H9 (cell line): ENCODE measurements around the gene TMEM225B. TPM values are rescaled to one million over a fixed set of nuclear protein-coding genes. Genes with fewer than 3 reads are reported as not detected.
"Not testable (repeated sequence)": the region's sequence is repeated elsewhere in the genome, so short reads cannot be mapped to it uniquely, and the experiment has no call there.

Source experiments
- DNase-seq: peaks from one replicate; pipeline ENCODE4 v3.0.0-alpha.2; 2017
- H2AFZ ChIP-seq: one replicate; pipeline ENCODE4 v1.6.1; 2013; ENCODE audit warnings: mild to moderate bottlenecking, low read length, control low read depth, moderate library complexity
- H2AK5ac ChIP-seq: 2 replicates; pipeline ENCODE4 v1.6.1; 2013; ENCODE audit warnings: low read length, control low read depth, mixed read lengths; ENCODE audit not compliant: insufficient read length
- H2BK120ac ChIP-seq: one replicate; pipeline ENCODE4 v1.6.1; 2013; ENCODE audit warnings: low read depth, mild to moderate bottlenecking, low read length, control low read depth, inconsistent platforms; ENCODE audit not compliant: poor library complexity, severe bottlenecking
- H2BK12ac ChIP-seq: 2 replicates; pipeline ENCODE4 v1.6.1; 2013; ENCODE audit warnings: low read length, control low read depth, mixed read lengths, low read depth; ENCODE audit not compliant: insufficient read length
- H2BK15ac ChIP-seq: 2 replicates; pipeline ENCODE4 v1.6.1; 2013; ENCODE audit warnings: low read depth, low read length, control low read depth
- H2BK20ac ChIP-seq: one replicate; pipeline ENCODE4 v1.6.1; 2013; ENCODE audit warnings: low read depth, mild to moderate bottlenecking, low read length, control low read depth, inconsistent platforms; ENCODE audit not compliant: poor library complexity, severe bottlenecking
- H2BK5ac ChIP-seq: 2 replicates; pipeline ENCODE4 v1.6.1; 2013; ENCODE audit warnings: low read length, control low read depth, mixed read lengths; ENCODE audit not compliant: insufficient read length
- H3K14ac ChIP-seq: 2 replicates; pipeline ENCODE4 v1.6.1; 2013; ENCODE audit warnings: low read length, control low read depth; ENCODE audit not compliant: insufficient read depth
- H3K18ac ChIP-seq: 2 replicates; pipeline ENCODE4 v1.6.1; 2013; ENCODE audit warnings: low read depth, mild to moderate bottlenecking, mixed read lengths, low read length, control low read depth; ENCODE audit not compliant: insufficient read length
- H3K23ac ChIP-seq: 2 replicates; pipeline ENCODE4 v1.6.1; 2013; ENCODE audit warnings: low read length, control low read depth, mixed read lengths, low read depth; ENCODE audit not compliant: insufficient read length
- H3K23me2 ChIP-seq: 2 replicates; pipeline ENCODE4 v1.6.1; 2013; ENCODE audit warnings: low read depth, mild to moderate bottlenecking, mixed read lengths, low read length, control low read depth; ENCODE audit not compliant: insufficient read length, poor library complexity, severe bottlenecking
- H3K27ac ChIP-seq: 2 replicates; pipeline ENCODE4 v1.5.1; 2013; ENCODE audit warnings: low read length, control low read depth, mixed read lengths, low read depth; ENCODE audit not compliant: insufficient read length
- H3K27me3 ChIP-seq: 2 replicates; pipeline ENCODE4 v1.6.1; 2013; ENCODE audit warnings: low read length, control low read depth, inconsistent platforms; ENCODE audit not compliant: insufficient read depth
- H3K4ac ChIP-seq: 2 replicates; pipeline ENCODE4 v1.6.1; 2013; ENCODE audit warnings: low read depth, mild to moderate bottlenecking, control low read depth, inconsistent platforms, low read length, moderate library complexity
- H3K4me1 ChIP-seq: 2 replicates; pipeline ENCODE4 v1.6.1; 2013; ENCODE audit warnings: low read length, control low read depth, inconsistent platforms; ENCODE audit not compliant: insufficient read depth
- H3K4me2 ChIP-seq: 2 replicates; pipeline ENCODE4 v1.6.1; 2013; ENCODE audit warnings: low read length, control low read depth, mixed read lengths; ENCODE audit not compliant: insufficient read length, insufficient read depth
- H3K56ac ChIP-seq: 2 replicates; pipeline ENCODE4 v1.6.1; 2013; ENCODE audit warnings: low read depth, mild to moderate bottlenecking, mixed read lengths, low read length, control low read depth; ENCODE audit not compliant: insufficient read length
- H3K79me1 ChIP-seq: 2 replicates; pipeline ENCODE4 v1.6.1; 2013; ENCODE audit warnings: low read depth, mild to moderate bottlenecking, moderate library complexity, low read length, control low read depth, inconsistent platforms; ENCODE audit not compliant: insufficient read depth, poor library complexity, severe bottlenecking
- H3K79me2 ChIP-seq: 2 replicates; pipeline ENCODE4 v1.6.1; 2013; ENCODE audit warnings: low read length, control low read depth, inconsistent platforms; ENCODE audit not compliant: insufficient read depth
- H3K9ac ChIP-seq: 2 replicates; pipeline ENCODE4 v1.6.1; 2013; ENCODE audit warnings: low read length, control low read depth, mixed read lengths; ENCODE audit not compliant: insufficient read length; ENCODE audit errors: extremely low read depth
- H3K9me3 ChIP-seq: one replicate; pipeline ENCODE4 v1.6.1; 2013; ENCODE audit warnings: low read depth, low read length, inconsistent platforms; ENCODE audit not compliant: control insufficient read depth
- H3T11ph ChIP-seq: one replicate; pipeline ENCODE4 v1.6.1; 2013; ENCODE audit warnings: mild to moderate bottlenecking, low read length, control low read depth, inconsistent platforms
- H4K20me1 ChIP-seq: one replicate; pipeline ENCODE4 v1.6.1; 2013; ENCODE audit not compliant: control insufficient read depth, insufficient read length, insufficient read depth
- H4K5ac ChIP-seq: 2 replicates; pipeline ENCODE4 v1.6.1; 2013; ENCODE audit warnings: low read depth, mild to moderate bottlenecking, mixed read lengths, low read length, control low read depth; ENCODE audit not compliant: insufficient read length
- H4K8ac ChIP-seq: replicated peaks from 2 replicates; pipeline ENCODE4 v1.6.1; 2013; ENCODE audit warnings: low read length, control low read depth, mixed read lengths, low read depth; ENCODE audit not compliant: insufficient read length
- H4K91ac ChIP-seq: 2 replicates; pipeline ENCODE4 v1.6.1; 2013; ENCODE audit warnings: low read depth, mild to moderate bottlenecking, moderate library complexity, mixed read lengths, low read length, control low read depth; ENCODE audit not compliant: insufficient read length
- H3K27ac Mint-ChIP-seq, 3 experiments: 2 replicates in 2 of 3; 3 replicates in 1 of 3; pipeline ENCODE4 v1.8.0; 2020 to 2021; ENCODE audit warnings: mixed read lengths in 3 of 3, mild to moderate bottlenecking in 1 of 3, moderate library complexity in 1 of 3
- H3K27me3 Mint-ChIP-seq: 2 replicates; pipeline ENCODE4 v1.8.0; 2021; ENCODE audit warnings: low read depth, mild to moderate bottlenecking, moderate library complexity, mixed read lengths
- H3K36me3 Mint-ChIP-seq, 3 experiments: 2 replicates in 2 of 3; 3 replicates in 1 of 3; pipeline ENCODE4 v1.8.0; 2020 to 2021; ENCODE audit warnings: low read depth in 3 of 3, mixed read lengths in 3 of 3; ENCODE audit not compliant: insufficient read depth in 1 of 3
- H3K4me1 Mint-ChIP-seq, 2 experiments: 2 replicates each; pipeline ENCODE4 v1.8.0; 2020; ENCODE audit warnings: mixed read lengths in 2 of 2
- H3K4me3 Mint-ChIP-seq, 2 experiments: 2 replicates in 1 of 2; 3 replicates in 1 of 2; pipeline ENCODE4 v1.8.0; 2020 to 2021; ENCODE audit warnings: mild to moderate bottlenecking in 2 of 2, mixed read lengths in 2 of 2, moderate library complexity in 1 of 2
- H3K9me3 Mint-ChIP-seq, 2 experiments: 2 replicates in 1 of 2; 3 replicates in 1 of 2; pipeline ENCODE4 v1.8.0; 2020; ENCODE audit warnings: mild to moderate bottlenecking in 2 of 2, mixed read lengths in 2 of 2, moderate library complexity in 1 of 2
- WGBS: extraction: QIAGEN DNeasy Blood & Tissue Kit; methylation state at CpG from one replicate; pipeline ENCODE4 v1.1.7; 2013; ENCODE audit warnings: missing lambda C conversion rate, low lambda C conversion rate, mixed read lengths; ENCODE audit not compliant: insufficient read length; ENCODE audit errors: extremely low coverage; 5-methylcytosine and 5-hydroxymethylcytosine counted together
- total RNA-seq: library from RNA; stranded (reverse); gene quantifications from 2 replicates; pipeline ENCODE4 v1.2.1, GENCODE V29; 2021
- TF ChIP-seq, protein P1 (sequence below): fragments of 200-600 bp; sonication (generic); conservative IDR thresholded peaks from 3 replicates; pipeline ENCODE4 v1.8.0; 2021; ENCODE audit warnings: antibody characterized with exemption, mild to moderate bottlenecking

The TMEM225B gene
- total RNA-seq, 1 experiment from 2014 or later: not detected

GRCh38 chr7:99631295-99632109 is 33.4 kb downstream of the TMEM225B start:
- Mint-ChIP-seq H3K4me1 (peaks cover 36 to 44% of the 10 kb centered on the region in 2 experiments), H3K9me3 (no peaks in the 10 kb centered on the region), H3K27me3 (no peaks in the 10 kb centered on the region), H3K36me3 (peaks cover 23 to 56% (median 44%) of the 10 kb centered on the region in 3 experiments; a peak in 6 of 7 replicates), H3K27ac (peak overlapping the region; percentile 32 to 96 (median 33); a peak in 2 of 7 replicates), H3K4me3 (peak overlapping the region in 1 of 2 experiments; percentile 11; a peak in 1 of 5 replicates)
- Histone ChIP-seq H3K23ac (no peak overlapping the region), H2BK120ac (no peak overlapping the region), H3K18ac (no peak overlapping the region), H3K4ac (no peak overlapping the region), H3K9me3 (no peaks in the 10 kb centered on the region), H3K56ac (no peak overlapping the region), H3K79me2 (no peaks in the 10 kb centered on the region), H2BK20ac (no peak overlapping the region), H3K4me2 (no peak overlapping the region), H2AFZ (no peak overlapping the region), H4K5ac (no peak overlapping the region), H3K79me1 (no peaks in the 10 kb centered on the region), H2BK15ac (no peak overlapping the region), H2BK5ac (no peak overlapping the region), H3T11ph (no peak overlapping the region), H3K9ac (no peak overlapping the region), H4K91ac (no peak overlapping the region), H2AK5ac (no peak overlapping the region), H3K4me1 (no peaks in the 10 kb centered on the region), H3K27ac (no peak overlapping the region), H4K8ac (no peak overlapping the region), H3K14ac (no peak overlapping the region), H2BK12ac (no peak overlapping the region), H4K20me1 (no peaks in the 10 kb centered on the region), H3K27me3 (no peaks in the 10 kb centered on the region), H3K23me2 (no peaks in the 10 kb centered on the region)
- TF ChIP-seq, protein P1, sequence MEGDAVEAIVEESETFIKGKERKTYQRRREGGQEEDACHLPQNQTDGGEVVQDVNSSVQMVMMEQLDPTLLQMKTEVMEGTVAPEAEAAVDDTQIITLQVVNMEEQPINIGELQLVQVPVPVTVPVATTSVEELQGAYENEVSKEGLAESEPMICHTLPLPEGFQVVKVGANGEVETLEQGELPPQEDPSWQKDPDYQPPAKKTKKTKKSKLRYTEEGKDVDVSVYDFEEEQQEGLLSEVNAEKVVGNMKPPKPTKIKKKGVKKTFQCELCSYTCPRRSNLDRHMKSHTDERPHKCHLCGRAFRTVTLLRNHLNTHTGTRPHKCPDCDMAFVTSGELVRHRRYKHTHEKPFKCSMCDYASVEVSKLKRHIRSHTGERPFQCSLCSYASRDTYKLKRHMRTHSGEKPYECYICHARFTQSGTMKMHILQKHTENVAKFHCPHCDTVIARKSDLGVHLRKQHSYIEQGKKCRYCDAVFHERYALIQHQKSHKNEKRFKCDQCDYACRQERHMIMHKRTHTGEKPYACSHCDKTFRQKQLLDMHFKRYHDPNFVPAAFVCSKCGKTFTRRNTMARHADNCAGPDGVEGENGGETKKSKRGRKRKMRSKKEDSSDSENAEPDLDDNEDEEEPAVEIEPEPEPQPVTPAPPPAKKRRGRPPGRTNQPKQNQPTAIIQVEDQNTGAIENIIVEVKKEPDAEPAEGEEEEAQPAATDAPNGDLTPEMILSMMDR: peak; percentile 57
- WGBS: no CpG with 5 or more reads among the region's 9 CpGs
- DNase-seq: peak; percentile 47

DNA sequence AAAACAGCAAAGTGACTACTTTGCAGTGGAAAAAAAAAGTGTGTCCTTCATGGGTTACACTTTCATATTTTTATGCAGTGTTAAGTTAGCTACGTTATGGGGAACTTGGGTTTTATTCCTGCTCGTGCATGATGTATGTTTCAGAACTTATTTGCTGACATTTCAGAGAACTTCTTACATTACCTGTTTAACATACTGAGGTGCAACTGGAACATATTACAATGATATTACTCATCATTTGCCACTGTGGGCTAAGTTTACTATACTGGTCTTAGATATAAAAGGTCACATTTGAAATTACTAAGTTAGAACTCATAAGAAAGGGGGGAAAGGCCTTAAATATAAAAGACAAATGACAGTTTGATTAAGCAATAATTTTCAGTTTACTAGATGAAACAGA is 39.3 kb downstream of the TMEM225B start:
- not testable (repeated sequence) for H3K9me3 Mint-ChIP-seq, H3K27ac Mint-ChIP-seq

More for the DNA sequence above, 39.3 kb downstream of the TMEM225B start:
- peaks cover 23 to 29% of the 10 kb centered on the region in 2 experiments for H3K4me1 Mint-ChIP-seq
- H3K4ac ChIP-seq, H3K79me1 ChIP-seq, H4K91ac ChIP-seq, H3K79me2 ChIP-seq, H3K4me2 ChIP-seq, H2BK20ac ChIP-seq, H3K23me2 ChIP-seq, H3K27me3 Mint-ChIP-seq, H3K36me3 Mint-ChIP-seq, H2AFZ ChIP-seq, H3K56ac ChIP-seq, H4K8ac ChIP-seq, H3K9ac ChIP-seq, H3K14ac ChIP-seq, DNase-seq, H4K20me1 ChIP-seq, H4K5ac ChIP-seq, H2BK5ac ChIP-seq, H3K23ac ChIP-seq, H3K18ac ChIP-seq, H2AK5ac ChIP-seq, H3K27me3 ChIP-seq, H3T11ph ChIP-seq, H3K9me3 ChIP-seq, H3K4me3 Mint-ChIP-seq, H3K27ac ChIP-seq, H2BK12ac ChIP-seq, H2BK15ac ChIP-seq, H3K4me1 ChIP-seq, H2BK120ac ChIP-seq: not testable (repeated sequence)
- WGBS: no CpG with 5 or more reads among the region's 2 CpGs
